Measurements from ENCODE around the gene GOLT1B.

Gene GOLT1B

DNA sequence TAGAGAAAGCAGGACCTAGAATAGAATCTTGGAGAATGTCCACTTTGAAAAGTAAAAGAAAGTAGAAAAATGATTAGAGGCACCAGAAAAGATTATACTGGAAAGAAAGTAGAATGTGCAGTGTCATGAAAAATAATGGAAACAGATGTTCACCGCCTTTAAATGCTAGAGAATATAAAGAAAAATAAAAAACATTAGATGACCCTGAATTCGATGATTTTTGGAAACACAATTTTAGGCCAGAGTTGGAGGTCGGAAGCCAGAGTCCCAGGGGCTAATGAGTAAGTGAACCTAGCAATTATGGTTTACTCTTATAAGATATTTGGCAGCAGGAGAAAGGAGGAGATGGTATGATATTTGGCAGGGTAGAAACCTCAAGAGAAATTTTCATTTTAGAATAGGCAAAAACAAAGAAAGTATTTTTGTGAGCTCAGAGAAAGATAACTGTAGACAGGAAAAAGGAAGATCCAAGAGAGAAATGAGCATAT lies 65.4 kb downstream of the GOLT1B start:
- DNase-seq = no peak
